ENCODE results near the gene PAF1.

The PAF1 gene

DNA sequence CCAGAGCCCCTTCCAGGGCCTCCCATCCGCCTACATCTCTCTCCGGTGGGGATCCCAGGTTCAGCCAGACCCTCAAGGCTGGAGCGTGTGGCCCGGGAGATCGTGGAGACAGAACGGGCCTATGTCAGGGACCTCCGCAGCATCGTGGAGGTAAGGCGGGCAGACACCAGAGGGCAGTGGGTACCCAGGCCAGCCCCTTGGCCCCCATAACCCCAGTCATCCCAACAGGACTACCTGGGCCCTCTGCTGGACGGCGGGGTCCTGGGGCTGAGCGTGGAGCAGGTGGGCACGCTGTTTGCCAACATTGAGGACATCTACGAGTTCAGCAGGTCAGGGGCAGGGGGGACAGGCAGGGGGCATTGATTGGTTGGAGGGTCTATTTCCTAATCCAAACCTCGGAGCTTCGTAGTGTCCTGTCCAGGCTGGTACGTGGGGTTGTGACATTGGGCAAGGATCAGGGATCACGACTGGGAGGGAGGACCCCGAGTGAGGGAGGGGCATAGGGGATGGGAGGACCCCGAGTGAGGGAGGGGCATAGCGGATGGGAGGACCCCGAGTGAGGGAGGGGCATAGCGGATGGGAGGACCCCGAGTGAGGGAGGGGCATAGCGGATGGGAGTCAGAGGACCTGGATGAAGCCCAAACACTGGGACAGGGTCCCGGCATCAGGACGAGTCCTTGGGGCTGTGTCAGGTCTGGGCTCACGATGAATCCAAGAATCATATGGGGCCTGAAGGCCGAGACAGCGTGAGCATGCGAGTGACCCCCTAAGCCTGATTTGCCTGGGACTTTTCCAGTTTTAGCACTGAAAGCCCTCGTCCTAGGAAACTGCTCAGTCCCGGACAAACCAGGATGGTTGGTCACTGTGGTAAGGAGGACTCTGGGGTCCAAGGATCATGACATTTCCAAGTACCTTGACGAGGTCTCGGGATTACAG, 24.5 kb upstream of the PAF1 start:
- Histone ChIP-seq H3K4me3 (ENCODE audit: insufficient read length, low read depth) (peak overlapping the region; percentile 15), H3K9me3 (ENCODE audit: insufficient read depth, low read length) (no peaks in the 10 kb centered on the region), H3K9ac (ENCODE audit: insufficient read length, low read depth) (peak overlapping the region; percentile 26), H3K36me3 (ENCODE audit: insufficient read depth, insufficient read length, low read length) (peaks cover 49% of the 10 kb centered on the region), H3K4me1 (ENCODE audit: insufficient read depth, insufficient read length) (peaks cover 14% of the 10 kb centered on the region), H3K27me3 (ENCODE audit: insufficient read depth, insufficient read length) (no peaks in the 10 kb centered on the region)
- DNase-seq (ENCODE audit: low read depth, low spot score): no peak
- TF ChIP-seq ZNF274 (IDR thresholded peaks at IDR 0.05; ENCODE audit: low read depth, low read length) (no peak), SUZ12 (IDR thresholded peaks at IDR 0.05; ENCODE audit: extremely low read depth, insufficient read depth, insufficient read length) (no peak), YY1 (IDR thresholded peaks at IDR 0.05; ENCODE audit: insufficient read depth, insufficient read length) (no peak)

DNA sequence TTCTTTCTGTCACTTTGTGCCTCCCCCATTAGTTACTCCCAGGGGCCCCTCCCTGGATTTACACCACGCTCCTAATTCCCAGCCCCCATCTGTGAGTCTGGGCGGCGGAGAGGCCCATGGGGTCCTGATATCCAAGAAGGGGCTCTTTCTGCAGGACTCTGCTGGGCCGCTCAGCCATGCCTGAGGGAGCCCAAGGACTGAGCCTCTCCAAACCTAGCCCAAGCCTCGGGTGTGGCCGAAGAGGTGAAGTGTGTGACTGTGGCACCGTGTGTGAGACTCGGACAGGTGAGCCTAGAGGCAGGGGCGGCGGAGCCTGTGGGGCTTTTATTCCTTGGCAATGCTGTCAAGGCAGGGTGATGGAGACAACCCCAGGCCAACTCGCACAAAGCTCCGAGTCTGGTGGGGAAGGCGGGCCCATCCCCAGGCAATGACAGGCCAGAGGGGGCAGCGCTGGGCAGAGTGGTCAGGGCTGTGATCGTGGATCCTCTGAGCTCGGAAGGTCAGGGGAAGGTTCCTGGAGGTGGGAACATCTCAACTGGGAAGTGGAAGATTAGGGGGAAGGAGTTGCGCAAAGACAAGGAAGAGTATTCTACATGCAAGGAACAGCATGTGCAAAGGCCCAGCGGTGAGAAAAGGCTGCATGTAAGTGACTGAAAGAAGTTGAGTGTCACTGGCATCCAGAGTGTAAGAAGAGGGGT, 23.2 kb upstream of the PAF1 start:
- H3K4me3 ChIP-seq (ENCODE audit: insufficient read length, low read depth): peak overlapping the region; percentile 88

DNA sequence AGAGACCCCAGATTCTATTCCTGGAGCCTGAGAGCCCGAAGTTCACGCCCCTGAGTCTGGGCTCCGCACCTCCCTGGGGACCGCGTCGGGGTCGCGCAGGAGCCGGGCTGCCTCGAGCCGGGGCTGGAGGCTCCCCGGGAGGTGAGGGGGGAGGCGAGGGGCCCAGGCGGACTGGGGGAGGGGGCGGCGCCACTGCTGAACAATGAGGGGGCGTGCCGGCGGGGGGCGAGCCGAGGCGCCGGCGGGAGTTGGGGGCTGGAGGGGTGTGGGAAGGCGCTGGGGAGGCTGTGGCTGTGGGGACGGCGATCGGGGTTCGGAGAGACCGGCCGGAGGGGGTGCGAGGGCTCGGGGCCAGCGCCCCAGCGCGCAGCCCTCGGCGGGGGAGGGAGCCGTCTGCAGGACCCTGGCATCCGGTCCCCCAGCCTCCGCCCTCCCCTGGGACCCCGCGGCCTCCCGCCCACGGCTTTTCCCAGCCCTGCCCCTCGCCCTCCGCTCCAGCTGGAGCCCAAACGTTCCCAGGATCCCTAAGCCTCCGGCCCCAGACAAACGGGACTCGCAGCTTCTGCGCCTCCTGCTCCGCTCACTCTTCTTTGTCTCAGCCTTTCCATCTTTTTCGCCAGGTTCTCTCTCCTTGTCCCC, 22.5 kb upstream of the PAF1 start:
- TF ChIP-seq YY1 (IDR thresholded peaks at IDR 0.05; ENCODE audit: insufficient read depth, insufficient read length) (no peak), ZNF274 (IDR thresholded peaks at IDR 0.05; ENCODE audit: low read depth, low read length) (no peak), SUZ12 (IDR thresholded peaks at IDR 0.05; ENCODE audit: extremely low read depth, insufficient read depth, insufficient read length) (no peak)
- no peak for DNase-seq (ENCODE audit: low read depth, low spot score)
- no peaks in the 10 kb centered on the region for H3K27me3 ChIP-seq (ENCODE audit: insufficient read depth, insufficient read length)
- H3K36me3 ChIP-seq (ENCODE audit: insufficient read depth, insufficient read length, low read length): peaks cover 40% of the 10 kb centered on the region
- H3K4me1 ChIP-seq (ENCODE audit: insufficient read depth, insufficient read length): peaks cover 16% of the 10 kb centered on the region
- peak overlapping the region; percentile 87 for H3K9ac ChIP-seq (ENCODE audit: insufficient read length, low read depth)
- no peaks in the 10 kb centered on the region for H3K9me3 ChIP-seq (ENCODE audit: insufficient read depth, low read length)
- H3K4me3 ChIP-seq (ENCODE audit: insufficient read length, low read depth): peak overlapping the region; percentile 88

More for the DNA sequence above, 23.2 kb upstream of the PAF1 start:
- Histone ChIP-seq H3K9me3 (ENCODE audit: insufficient read depth, low read length) (no peaks in the 10 kb centered on the region), H3K4me1 (ENCODE audit: insufficient read depth, insufficient read length) (peaks cover 14% of the 10 kb centered on the region), H3K27me3 (ENCODE audit: insufficient read depth, insufficient read length) (no peaks in the 10 kb centered on the region), H3K9ac (ENCODE audit: insufficient read length, low read depth) (peak overlapping the region; percentile 82), H3K36me3 (ENCODE audit: insufficient read depth, insufficient read length, low read length) (peaks cover 42% of the 10 kb centered on the region)
- DNase-seq (ENCODE audit: low read depth, low spot score): no peak
- no peak for TF ChIP-seq SUZ12 (IDR thresholded peaks at IDR 0.05; ENCODE audit: extremely low read depth, insufficient read depth, insufficient read length)
- TF ChIP-seq YY1 (IDR thresholded peaks at IDR 0.05; ENCODE audit: insufficient read depth, insufficient read length): no peak
- TF ChIP-seq ZNF274 (IDR thresholded peaks at IDR 0.05; ENCODE audit: low read depth, low read length): no peak

DNA sequence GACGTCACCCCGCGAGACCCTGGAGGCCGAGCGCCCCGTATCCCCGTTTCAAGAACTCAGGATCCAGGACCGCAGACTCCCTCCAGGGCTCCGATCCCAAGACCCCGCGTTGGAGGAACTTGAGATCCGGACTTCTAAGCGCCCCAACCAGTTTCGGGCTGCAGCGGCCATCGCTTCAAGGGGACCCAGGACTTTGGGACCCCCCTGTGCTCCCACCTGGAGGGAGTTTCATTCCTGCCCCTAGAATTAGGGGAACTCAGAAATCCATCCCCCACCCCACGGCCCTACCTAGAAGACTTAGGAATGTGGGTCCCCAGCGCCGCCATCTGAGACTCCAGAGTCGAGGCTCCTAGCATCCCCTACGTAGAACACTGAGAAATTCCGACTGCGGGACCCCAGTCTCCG, 22.0 kb upstream of the PAF1 start:
- peaks cover 16% of the 10 kb centered on the region for H3K4me1 ChIP-seq (ENCODE audit: insufficient read depth, insufficient read length)
- peak overlapping the region; percentile 87 for H3K9ac ChIP-seq (ENCODE audit: insufficient read length, low read depth)
- TF ChIP-seq YY1 (IDR thresholded peaks at IDR 0.05; ENCODE audit: insufficient read depth, insufficient read length): no peak
- TF ChIP-seq SUZ12 (IDR thresholded peaks at IDR 0.05; ENCODE audit: extremely low read depth, insufficient read depth, insufficient read length): no peak
- no peak for TF ChIP-seq ZNF274 (IDR thresholded peaks at IDR 0.05; ENCODE audit: low read depth, low read length)
- H3K36me3 ChIP-seq (ENCODE audit: insufficient read depth, insufficient read length, low read length): peaks cover 41% of the 10 kb centered on the region
- H3K4me3 ChIP-seq (ENCODE audit: insufficient read length, low read depth): peak overlapping the region; percentile 88
- H3K9me3 ChIP-seq (ENCODE audit: insufficient read depth, low read length): no peaks in the 10 kb centered on the region
- H3K27me3 ChIP-seq (ENCODE audit: insufficient read depth, insufficient read length): no peaks in the 10 kb centered on the region
- no peak for DNase-seq (ENCODE audit: low read depth, low spot score)

DNA sequence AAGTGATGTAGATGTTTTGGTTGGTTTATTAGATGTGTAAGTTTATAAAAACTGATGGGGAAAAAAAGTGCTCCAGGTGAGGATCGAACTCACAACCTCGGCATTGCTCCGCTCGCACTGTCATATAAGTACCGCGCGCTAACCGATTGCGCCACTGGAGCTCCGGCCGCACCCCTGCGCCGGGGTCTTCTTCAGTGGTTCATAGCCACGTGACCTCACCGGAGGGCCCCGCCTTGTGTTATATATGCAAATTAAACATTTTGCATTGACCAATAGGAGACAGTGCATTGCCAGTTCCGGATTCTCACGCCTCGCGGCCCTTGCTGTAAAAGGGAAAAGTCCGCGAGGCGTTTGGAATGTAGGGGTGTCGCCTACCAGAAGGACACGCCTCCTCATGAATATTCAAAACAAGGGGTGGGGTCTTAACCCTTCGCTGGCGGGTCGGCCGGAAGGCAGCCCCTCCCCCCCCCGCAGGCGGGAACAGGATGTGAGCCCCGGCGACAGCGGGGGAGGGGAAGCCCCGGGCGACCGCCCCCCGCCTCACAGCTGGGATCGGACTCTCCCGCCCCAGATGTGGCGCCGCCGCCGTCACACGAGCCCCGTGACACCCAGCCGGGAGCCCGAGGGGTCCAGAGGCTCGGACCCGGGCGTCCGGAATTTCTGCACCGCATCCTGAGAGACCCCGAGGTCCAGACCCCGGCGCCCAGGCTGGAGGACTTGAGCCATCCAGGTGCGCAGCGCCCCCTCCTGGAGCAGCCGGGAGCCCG, 21.4 kb upstream of the PAF1 start, which contains the start of gene PLEKHG2:
TSS of gene PLEKHG2 (plus strand) at position 570 of the 767 bp plus-strand sequence. CDS start 1,418 bp downstream, outside the sequence.
- Histone ChIP-seq H3K4me3 (ENCODE audit: insufficient read length, low read depth) (peak within 1 kb of the TSS; percentile 88), H3K27me3 (ENCODE audit: insufficient read depth, insufficient read length) (no peaks in the 10 kb centered on the region), H3K4me1 (ENCODE audit: insufficient read depth, insufficient read length) (peaks cover 20% of the 10 kb centered on the region), H3K36me3 (ENCODE audit: insufficient read depth, insufficient read length, low read length) (peaks cover 36% of the 10 kb centered on the region), H3K9ac (ENCODE audit: insufficient read length, low read depth) (peak within 1 kb of the TSS; percentile 87), H3K9me3 (ENCODE audit: insufficient read depth, low read length) (no peaks in the 10 kb centered on the region)
- TF ChIP-seq SUZ12 (IDR thresholded peaks at IDR 0.05; ENCODE audit: extremely low read depth, insufficient read depth, insufficient read length) (no peak), ZNF274 (IDR thresholded peaks at IDR 0.05; ENCODE audit: low read depth, low read length) (no peak), YY1 (IDR thresholded peaks at IDR 0.05; ENCODE audit: insufficient read depth, insufficient read length) (no peak)
- peak; percentile 97 for DNase-seq (ENCODE audit: low read depth, low spot score)

DNA sequence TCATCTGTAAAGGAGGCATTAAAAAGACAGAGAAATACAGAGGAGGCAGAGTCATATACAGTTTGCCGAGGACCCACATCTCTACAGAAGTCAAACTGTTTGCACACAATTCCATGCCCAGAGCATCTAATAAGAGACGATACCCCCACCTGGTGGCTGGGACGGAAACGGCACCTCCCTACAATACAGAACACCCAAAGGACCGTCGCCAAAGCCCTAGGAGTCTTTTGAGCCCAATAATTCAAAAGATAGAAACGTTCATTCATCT, 20.9 kb upstream of the PAF1 start:
- Histone ChIP-seq H3K9me3 (ENCODE audit: insufficient read depth, low read length) (no peaks in the 10 kb centered on the region), H3K9ac (ENCODE audit: insufficient read length, low read depth) (peak overlapping the region; percentile 62), H3K27me3 (ENCODE audit: insufficient read depth, insufficient read length) (no peaks in the 10 kb centered on the region), H3K4me3 (ENCODE audit: insufficient read length, low read depth) (peak overlapping the region; percentile 28), H3K4me1 (ENCODE audit: insufficient read depth, insufficient read length) (peaks cover 20% of the 10 kb centered on the region), H3K36me3 (ENCODE audit: insufficient read depth, insufficient read length, low read length) (peaks cover 31% of the 10 kb centered on the region)
- no peak for DNase-seq (ENCODE audit: low read depth, low spot score)
- TF ChIP-seq YY1 (IDR thresholded peaks at IDR 0.05; ENCODE audit: insufficient read depth, insufficient read length) (no peak), SUZ12 (IDR thresholded peaks at IDR 0.05; ENCODE audit: extremely low read depth, insufficient read depth, insufficient read length) (no peak), ZNF274 (IDR thresholded peaks at IDR 0.05; ENCODE audit: low read depth, low read length) (no peak)
